DND-41 (cell line): Measurements from ENCODE around the gene CCDC66.

Experiments used
- ATAC-seq: fragments of 200-7000 bp; cut with Tn5 transposase; 3 replicates; pipeline ENCODE4 v1.9.1; 2021; ENCODE audit warnings: low read depth; ENCODE audit not compliant: insufficient read depth
- DNase-seq: peaks from one replicate; pipeline ENCODE4 v3.0.0-alpha.2; 2020
- H2AFZ ChIP-seq: 2 replicates; pipeline ENCODE4 v1.6.0; 2012; ENCODE audit warnings: low read depth, low read length
- H3K27ac ChIP-seq: 2 replicates; pipeline ENCODE4 v1.5.1; 2012; ENCODE audit warnings: low read length, inconsistent platforms
- H3K27me3 ChIP-seq: fragments of 200-600 bp; sonication (generic); 2 replicates; pipeline ENCODE4 v1.6.0; 2012; ENCODE audit warnings: low read length, mild to moderate bottlenecking, inconsistent platforms; ENCODE audit not compliant: insufficient read depth, poor library complexity
- H3K36me3 ChIP-seq: 2 replicates; pipeline ENCODE4 v1.5.1; 2012; ENCODE audit warnings: low read length, inconsistent platforms; ENCODE audit not compliant: insufficient read depth
- H3K4me1 ChIP-seq: 2 replicates; pipeline ENCODE4 v1.5.1; 2012; ENCODE audit warnings: mild to moderate bottlenecking, low read length; ENCODE audit not compliant: insufficient read depth
- H3K4me2 ChIP-seq: 2 replicates; pipeline ENCODE4 v1.6.0; 2012; ENCODE audit warnings: mild to moderate bottlenecking, moderate library complexity, low read length, inconsistent platforms; ENCODE audit not compliant: insufficient read depth
- H3K4me3 ChIP-seq, 2 experiments: fragments of 200-600 bp in 1 of 2; shearing (Covaris generic) in 1 of 2; 2 replicates each; pipeline ENCODE4 v1.5.1; 2012 to 2016; ENCODE audit warnings: inconsistent platforms in 2 of 2, low read length in 2 of 2, mild to moderate bottlenecking in 2 of 2, low read depth in 1 of 2, moderate library complexity in 1 of 2
- H3K79me2 ChIP-seq: 2 replicates; pipeline ENCODE4 v1.6.0; 2012; ENCODE audit warnings: low read length, inconsistent platforms; ENCODE audit not compliant: insufficient read depth
- H3K9ac ChIP-seq: 2 replicates; pipeline ENCODE4 v1.6.0; 2012; ENCODE audit warnings: low read depth, mild to moderate bottlenecking, inconsistent platforms, low read length, moderate library complexity
- H3K9me3 ChIP-seq: 2 replicates; pipeline ENCODE4 v1.5.1; 2012; ENCODE audit warnings: low read length, moderate library complexity, mild to moderate bottlenecking, inconsistent platforms; ENCODE audit not compliant: insufficient read depth, severe bottlenecking
- H4K20me1 ChIP-seq: 2 replicates; pipeline ENCODE4 v1.6.0; 2012; ENCODE audit warnings: low read length; ENCODE audit not compliant: insufficient read depth
- CTCF ChIP-seq: IDR thresholded peaks from 2 replicates; pipeline ENCODE4 v1.5.1; 2012; ENCODE audit warnings: borderline replicate concordance, low read length, moderate library complexity, mild to moderate bottlenecking; ENCODE audit not compliant: poor library complexity, severe bottlenecking; ENCODE audit errors: extremely low read depth
- EZH2 ChIP-seq: IDR thresholded peaks from 3 replicates; pipeline ENCODE4 v1.6.1; 2012; ENCODE audit warnings: borderline replicate concordance, low read depth, mild to moderate bottlenecking, moderate library complexity, low read length, inconsistent platforms; ENCODE audit not compliant: severe bottlenecking

The CCDC66 gene

GRCh38 chr3:56622381-56622780 lies 65.4 kb downstream of the CCDC66 start:
- ATAC-seq = no peak
- H4K20me1 ChIP-seq = no peaks in the 10 kb centered on the region
- no peak overlapping the region for H3K27ac ChIP-seq
- no peaks in the 10 kb centered on the region for H3K9me3 ChIP-seq
- DNase-seq = no peak
- H3K9ac ChIP-seq = no peak overlapping the region
- peaks cover 90% of the 10 kb centered on the region for H3K36me3 ChIP-seq
- H2AFZ ChIP-seq = no peak overlapping the region
- H3K4me3 ChIP-seq = no peak overlapping the region
- no peaks in the 10 kb centered on the region for H3K27me3 ChIP-seq
- H3K79me2 ChIP-seq = no peaks in the 10 kb centered on the region
- H3K4me1 ChIP-seq = no peaks in the 10 kb centered on the region
- H3K4me2 ChIP-seq = no peak overlapping the region
- no peak for TF ChIP-seq CTCF
- no peak for TF ChIP-seq EZH2

GRCh38 chr3:56624725-56625124 lies 67.8 kb downstream of the CCDC66 start:
- no peak overlapping the region for H3K27ac ChIP-seq
- no peak overlapping the region for H3K9ac ChIP-seq
- no peak overlapping the region for H3K4me3 ChIP-seq
- H4K20me1 ChIP-seq = no peaks in the 10 kb centered on the region
- H3K79me2 ChIP-seq = no peaks in the 10 kb centered on the region
- peaks cover 97% of the 10 kb centered on the region for H3K36me3 ChIP-seq
- no peaks in the 10 kb centered on the region for H3K9me3 ChIP-seq
- TF ChIP-seq EZH2 = no peak
- no peak for DNase-seq
- no peak overlapping the region for H3K4me2 ChIP-seq
- H3K4me1 ChIP-seq = no peaks in the 10 kb centered on the region
- no peak for ATAC-seq
- no peak overlapping the region for H2AFZ ChIP-seq
- H3K27me3 ChIP-seq = no peaks in the 10 kb centered on the region

GRCh38 chr3:56629047-56629446 lies 72.1 kb downstream of the CCDC66 start:
- no peak overlapping the region for H2AFZ ChIP-seq
- no peak for ATAC-seq
- no peak for DNase-seq
- no peaks in the 10 kb centered on the region for H3K79me2 ChIP-seq
- TF ChIP-seq EZH2 = no peak
- TF ChIP-seq CTCF = no peak
- H3K27ac ChIP-seq = no peak overlapping the region
- H3K9me3 ChIP-seq = no peaks in the 10 kb centered on the region
- peaks cover 83% of the 10 kb centered on the region for H3K36me3 ChIP-seq
- H3K27me3 ChIP-seq = no peaks in the 10 kb centered on the region
- H3K4me3 ChIP-seq = no peak overlapping the region
- no peaks in the 10 kb centered on the region for H3K4me1 ChIP-seq
- no peak overlapping the region for H3K9ac ChIP-seq
- no peaks in the 10 kb centered on the region for H4K20me1 ChIP-seq
- H3K4me2 ChIP-seq = no peak overlapping the region

- Histone ChIP-seq H3K9ac (no peak overlapping the region), H3K27me3 (no peaks in the 10 kb centered on the region), H3K9me3 (no peaks in the 10 kb centered on the region), H3K4me1 (no peaks in the 10 kb centered on the region), H2AFZ (no peak overlapping the region), H3K79me2 (no peaks in the 10 kb centered on the region), H4K20me1 (no peaks in the 10 kb centered on the region), H3K4me2 (no peak overlapping the region), H3K36me3 (peaks cover 82% of the 10 kb centered on the region), H3K4me3 (no peak overlapping the region), H3K27ac (no peak overlapping the region)
- ATAC-seq (no peak), DNase-seq (no peak)
- TF ChIP-seq CTCF (no peak), EZH2 (no peak)
Measured at GRCh38 chr3:56629451-56629850, 72.5 kb downstream of the CCDC66 start.
